ENCODE data around the gene DSCAML1.

Gene DSCAML1

DNA sequence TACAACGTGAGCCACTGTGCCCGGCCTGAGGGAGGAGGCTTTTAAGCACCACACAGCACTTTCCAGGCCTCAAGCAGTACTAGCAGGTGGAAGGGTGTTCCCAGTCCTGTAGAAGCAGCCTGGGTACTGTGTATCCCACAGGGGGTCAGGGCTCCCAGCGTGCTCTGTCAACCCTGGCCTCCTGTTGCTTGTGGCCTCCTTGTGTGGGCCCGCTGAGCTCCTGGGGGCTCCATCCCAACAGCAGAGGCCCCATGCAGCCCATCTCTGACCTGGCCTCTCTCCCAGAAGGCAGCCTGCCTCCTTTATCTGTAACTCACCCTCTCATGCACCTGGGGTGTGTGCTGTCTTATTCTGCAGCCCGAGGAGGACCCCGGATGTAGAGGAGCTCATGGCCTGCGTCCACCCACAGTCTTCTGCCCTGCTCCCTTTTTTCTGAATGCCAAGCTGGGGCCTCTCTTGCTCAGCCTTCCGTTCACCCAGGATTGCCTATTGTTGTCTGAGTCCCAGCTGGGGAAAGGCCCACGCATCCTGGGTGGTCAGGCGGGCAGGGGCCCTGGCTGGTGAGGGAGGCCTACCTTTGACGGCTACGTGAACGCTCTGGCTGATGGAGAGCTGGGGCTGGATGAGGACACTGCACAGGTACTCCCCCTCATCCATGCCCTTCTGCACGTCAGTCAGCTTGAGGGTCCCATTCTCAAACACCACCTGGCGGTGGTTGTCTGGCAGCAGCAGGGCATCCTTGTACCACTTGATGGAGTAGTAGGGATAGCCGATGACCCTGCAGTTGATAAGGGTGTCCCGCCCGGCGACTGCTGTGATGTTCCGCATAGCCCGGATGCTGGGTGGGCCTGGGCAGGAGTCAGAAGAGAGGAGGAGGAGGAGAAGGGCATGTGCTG is 280.9 kb downstream of the DSCAML1 start:
- Histone ChIP-seq H3K9me3 (ENCODE audit: control insufficient read depth, insufficient read depth, low read length) (no peaks in the 10 kb centered on the region), H3K27ac (ENCODE audit: low read length) (no peak overlapping the region), H3K27me3 (ENCODE audit: control insufficient read depth, insufficient read depth, low read length) (no peaks in the 10 kb centered on the region), H3K4me3 (ENCODE audit: low read length) (no peak overlapping the region), H3K4me1 (ENCODE audit: control insufficient read depth, insufficient read depth, low read length) (peaks cover 3% of the 10 kb centered on the region), H3K36me3 (ENCODE audit: control insufficient read depth, insufficient read depth, low read length) (no peaks in the 10 kb centered on the region)
- DNase-seq (ENCODE audit: low read depth, low spot score), result no peak
- no CpG with 5 or more reads among the region's 21 CpGs for WGBS (ENCODE audit: insufficient coverage, insufficient read length)

GRCh38 chr11:117514256-117514655 is 282.8 kb downstream of the DSCAML1 start:
- no CpG with 5 or more reads among the region's 4 CpGs for WGBS (ENCODE audit: insufficient coverage, insufficient read length)
- DNase-seq (ENCODE audit: low read depth, low spot score), result no peak
- peaks cover 5% of the 10 kb centered on the region for H3K4me1 ChIP-seq (ENCODE audit: control insufficient read depth, insufficient read depth, low read length)
- H3K9me3 ChIP-seq (ENCODE audit: control insufficient read depth, insufficient read depth, low read length), result no peaks in the 10 kb centered on the region
- H3K27me3 ChIP-seq (ENCODE audit: control insufficient read depth, insufficient read depth, low read length), result no peaks in the 10 kb centered on the region
- no peaks in the 10 kb centered on the region for H3K36me3 ChIP-seq (ENCODE audit: control insufficient read depth, insufficient read depth, low read length)
- no peak overlapping the region for H3K4me3 ChIP-seq (ENCODE audit: low read length)
- no peak overlapping the region for H3K27ac ChIP-seq (ENCODE audit: low read length)

DNA sequence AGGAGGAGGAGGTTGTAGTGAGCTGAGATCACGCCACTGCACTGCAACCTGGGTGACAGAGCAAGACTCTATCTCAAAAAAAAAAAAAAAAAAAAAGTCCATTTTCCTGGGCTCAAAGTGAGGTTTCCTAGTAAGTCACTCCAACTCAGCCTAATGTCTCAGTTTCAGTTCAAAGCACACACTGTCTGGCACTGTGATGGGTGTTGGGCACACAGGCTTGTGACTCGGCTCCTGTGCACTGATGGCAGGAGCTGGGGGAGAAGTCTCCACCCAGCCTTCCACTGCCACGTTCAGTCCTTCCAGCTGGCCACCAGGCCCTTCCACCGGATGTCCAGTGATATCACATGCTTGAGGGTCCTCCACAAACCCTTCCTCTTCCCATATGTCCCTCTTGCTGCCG is 283.4 kb downstream of the DSCAML1 start:
- no peaks in the 10 kb centered on the region for H3K9me3 ChIP-seq (ENCODE audit: control insufficient read depth, insufficient read depth, low read length)
- no CpG with 5 or more reads among the region's 5 CpGs for WGBS (ENCODE audit: insufficient coverage, insufficient read length)
- no peak overlapping the region for H3K4me3 ChIP-seq (ENCODE audit: low read length)
- H3K27ac ChIP-seq (ENCODE audit: low read length), result no peak overlapping the region
- no peaks in the 10 kb centered on the region for H3K36me3 ChIP-seq (ENCODE audit: control insufficient read depth, insufficient read depth, low read length)
- DNase-seq (ENCODE audit: low read depth, low spot score), result no peak
- no peaks in the 10 kb centered on the region for H3K27me3 ChIP-seq (ENCODE audit: control insufficient read depth, insufficient read depth, low read length)
- H3K4me1 ChIP-seq (ENCODE audit: control insufficient read depth, insufficient read depth, low read length), result peaks cover 5% of the 10 kb centered on the region

DNA sequence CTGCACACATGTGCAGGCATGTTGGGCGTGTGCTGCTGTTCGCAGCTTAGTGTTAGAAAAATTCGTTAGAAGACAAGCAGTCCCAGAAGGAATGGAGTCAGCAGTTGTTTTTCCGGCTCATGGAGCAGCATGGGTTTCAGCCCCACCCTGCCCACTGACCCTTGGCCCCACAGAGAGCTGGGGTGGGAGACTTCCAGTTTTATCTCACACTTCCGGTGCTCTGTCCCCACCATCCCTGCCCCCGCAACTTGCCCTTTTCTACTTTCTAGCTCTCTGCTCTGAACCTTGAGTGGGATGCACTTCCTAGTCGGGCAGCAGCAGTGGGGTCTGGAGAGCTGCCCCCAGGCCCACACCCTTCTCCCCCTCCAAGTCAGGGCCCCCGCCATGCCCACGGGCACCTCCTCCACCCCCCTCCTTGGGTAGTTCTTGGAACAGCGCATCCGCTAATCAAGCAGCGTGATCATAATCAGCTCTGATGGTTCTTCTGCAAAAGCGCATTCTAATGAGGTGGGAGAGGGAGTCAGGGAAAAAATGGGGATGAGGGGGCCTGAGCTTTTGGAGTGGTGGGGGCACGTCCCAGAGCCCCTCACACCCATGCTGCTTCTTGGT is 285.0 kb downstream of the DSCAML1 start:
- H3K36me3 ChIP-seq (ENCODE audit: control insufficient read depth, insufficient read depth, low read length), result no peaks in the 10 kb centered on the region
- peaks cover 5% of the 10 kb centered on the region for H3K4me1 ChIP-seq (ENCODE audit: control insufficient read depth, insufficient read depth, low read length)
- H3K4me3 ChIP-seq (ENCODE audit: low read length), result no peak overlapping the region
- no peaks in the 10 kb centered on the region for H3K27me3 ChIP-seq (ENCODE audit: control insufficient read depth, insufficient read depth, low read length)
- WGBS (ENCODE audit: insufficient coverage, insufficient read length), result no CpG with 5 or more reads among the region's 14 CpGs
- no peaks in the 10 kb centered on the region for H3K9me3 ChIP-seq (ENCODE audit: control insufficient read depth, insufficient read depth, low read length)
- DNase-seq (ENCODE audit: low read depth, low spot score), result no peak
- no peak overlapping the region for H3K27ac ChIP-seq (ENCODE audit: low read length)

GRCh38 chr11:117511483-117511930 is 285.5 kb downstream of the DSCAML1 start:
- Histone ChIP-seq H3K27ac (ENCODE audit: low read length) (no peak overlapping the region), H3K9me3 (ENCODE audit: control insufficient read depth, insufficient read depth, low read length) (no peaks in the 10 kb centered on the region), H3K4me1 (ENCODE audit: control insufficient read depth, insufficient read depth, low read length) (peaks cover 5% of the 10 kb centered on the region), H3K27me3 (ENCODE audit: control insufficient read depth, insufficient read depth, low read length) (no peaks in the 10 kb centered on the region), H3K36me3 (ENCODE audit: control insufficient read depth, insufficient read depth, low read length) (no peaks in the 10 kb centered on the region), H3K4me3 (ENCODE audit: low read length) (no peak overlapping the region)
- WGBS (ENCODE audit: insufficient coverage, insufficient read length), result no CpG with 5 or more reads among the region's 8 CpGs
- no peak for DNase-seq (ENCODE audit: low read depth, low spot score)

DNA sequence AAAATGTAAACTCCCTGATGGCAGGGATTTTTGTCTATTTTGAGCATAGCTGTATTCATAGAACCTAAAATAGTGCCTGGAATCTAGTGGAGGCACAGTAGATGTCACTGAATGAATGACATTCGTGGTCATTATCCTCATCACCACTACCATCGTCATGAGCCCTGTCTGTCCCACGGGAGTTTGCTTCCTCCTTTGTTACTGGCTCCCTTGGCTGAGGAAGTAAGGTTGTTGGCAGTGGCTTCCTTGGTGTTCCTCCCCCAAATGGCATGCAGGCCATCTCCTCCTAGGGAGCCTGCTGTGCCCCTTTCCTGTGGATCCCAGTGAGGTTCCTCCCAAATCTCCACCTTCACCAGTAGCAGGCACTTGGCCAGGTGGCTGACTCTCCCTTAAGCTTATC is 286.4 kb downstream of the DSCAML1 start:
- H3K27ac ChIP-seq (ENCODE audit: low read length), result no peak overlapping the region
- no peaks in the 10 kb centered on the region for H3K9me3 ChIP-seq (ENCODE audit: control insufficient read depth, insufficient read depth, low read length)
- WGBS (ENCODE audit: insufficient coverage, insufficient read length), result no CpG with 5 or more reads among the region's 3 CpGs
- H3K27me3 ChIP-seq (ENCODE audit: control insufficient read depth, insufficient read depth, low read length), result no peaks in the 10 kb centered on the region
- peaks cover 5% of the 10 kb centered on the region for H3K4me1 ChIP-seq (ENCODE audit: control insufficient read depth, insufficient read depth, low read length)
- H3K36me3 ChIP-seq (ENCODE audit: control insufficient read depth, insufficient read depth, low read length), result no peaks in the 10 kb centered on the region
- H3K4me3 ChIP-seq (ENCODE audit: low read length), result no peak overlapping the region
- no peak for DNase-seq (ENCODE audit: low read depth, low spot score)

DNA sequence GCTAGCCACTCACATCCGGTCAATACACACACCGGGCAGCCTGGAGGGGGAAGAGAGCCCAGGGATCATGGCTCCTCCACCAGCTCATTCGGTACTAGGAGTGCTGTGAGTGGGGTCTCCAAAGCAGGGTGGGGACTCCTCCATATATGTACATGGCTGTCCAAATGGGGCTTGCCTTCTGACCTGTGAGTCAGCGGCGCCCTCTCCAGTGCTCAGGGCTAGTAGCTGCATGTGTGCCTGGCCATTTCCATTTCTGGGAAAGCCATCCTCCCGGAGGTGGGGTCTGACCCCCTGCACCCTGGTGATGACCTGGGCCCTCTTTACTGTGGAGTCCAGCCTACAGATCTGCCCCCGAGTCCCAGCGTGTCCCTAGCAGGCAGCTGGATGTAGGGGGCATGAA is 287.5 kb downstream of the DSCAML1 start:
- no peak overlapping the region for H3K27ac ChIP-seq (ENCODE audit: low read length)
- H3K4me1 ChIP-seq (ENCODE audit: control insufficient read depth, insufficient read depth, low read length), result peaks cover 5% of the 10 kb centered on the region
- no peaks in the 10 kb centered on the region for H3K9me3 ChIP-seq (ENCODE audit: control insufficient read depth, insufficient read depth, low read length)
- no CpG with 5 or more reads among the region's 8 CpGs for WGBS (ENCODE audit: insufficient coverage, insufficient read length)
- H3K36me3 ChIP-seq (ENCODE audit: control insufficient read depth, insufficient read depth, low read length), result no peaks in the 10 kb centered on the region
- no peak for DNase-seq (ENCODE audit: low read depth, low spot score)
- H3K4me3 ChIP-seq (ENCODE audit: low read length), result no peak overlapping the region
- H3K27me3 ChIP-seq (ENCODE audit: control insufficient read depth, insufficient read depth, low read length), result no peaks in the 10 kb centered on the region

DNA sequence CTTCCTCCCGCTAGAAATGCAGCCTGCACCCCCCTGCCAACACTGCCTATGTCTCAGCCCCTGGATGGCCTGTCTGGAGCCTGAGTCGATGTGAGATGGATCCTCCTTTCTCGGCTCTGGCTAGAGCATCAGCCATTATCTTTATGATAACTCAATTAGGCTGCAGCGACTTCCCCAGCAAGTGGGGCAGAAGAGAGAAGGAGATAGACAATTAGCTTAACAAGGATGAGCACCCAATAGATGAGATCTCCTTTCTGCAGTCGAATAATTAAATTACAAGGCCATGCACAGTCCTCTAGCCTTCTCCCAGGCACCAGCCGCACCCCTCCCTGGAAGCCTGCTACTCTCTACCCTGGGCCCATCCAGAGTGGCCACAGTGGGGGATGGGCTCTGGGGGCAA is 290.0 kb downstream of the DSCAML1 start:
- Histone ChIP-seq H3K27me3 (ENCODE audit: control insufficient read depth, insufficient read depth, low read length) (no peaks in the 10 kb centered on the region), H3K27ac (ENCODE audit: low read length) (no peak overlapping the region), H3K36me3 (ENCODE audit: control insufficient read depth, insufficient read depth, low read length) (no peaks in the 10 kb centered on the region), H3K9me3 (ENCODE audit: control insufficient read depth, insufficient read depth, low read length) (no peaks in the 10 kb centered on the region), H3K4me1 (ENCODE audit: control insufficient read depth, insufficient read depth, low read length) (peaks cover 6% of the 10 kb centered on the region), H3K4me3 (ENCODE audit: low read length) (no peak overlapping the region)
- WGBS (ENCODE audit: insufficient coverage, insufficient read length), result no CpG with 5 or more reads among the region's 6 CpGs
- no peak for DNase-seq (ENCODE audit: low read depth, low spot score)

GRCh38 chr11:117505285-117505970 is 291.6 kb downstream of the DSCAML1 start:
- H3K27me3 ChIP-seq (ENCODE audit: control insufficient read depth, insufficient read depth, low read length), result no peaks in the 10 kb centered on the region
- peaks cover 1% of the 10 kb centered on the region; the same call in 1 of the 2 replicates for H3K4me1 ChIP-seq (ENCODE audit: control insufficient read depth, insufficient read depth, low read length)
- WGBS (ENCODE audit: insufficient coverage, insufficient read length), result no CpG with 5 or more reads among the region's 27 CpGs
- H3K27ac ChIP-seq (ENCODE audit: low read length), result no peak overlapping the region
- no peaks in the 10 kb centered on the region for H3K9me3 ChIP-seq (ENCODE audit: control insufficient read depth, insufficient read depth, low read length)
- no peak for DNase-seq (ENCODE audit: low read depth, low spot score)
- no peak overlapping the region for H3K4me3 ChIP-seq (ENCODE audit: low read length)
- H3K36me3 ChIP-seq (ENCODE audit: control insufficient read depth, insufficient read depth, low read length), result no peaks in the 10 kb centered on the region

- Histone ChIP-seq H3K4me1 (ENCODE audit: control insufficient read depth, insufficient read depth, low read length) (peaks cover 1% of the 10 kb centered on the region), H3K27me3 (ENCODE audit: control insufficient read depth, insufficient read depth, low read length) (no peaks in the 10 kb centered on the region), H3K36me3 (ENCODE audit: control insufficient read depth, insufficient read depth, low read length) (no peaks in the 10 kb centered on the region), H3K9me3 (ENCODE audit: control insufficient read depth, insufficient read depth, low read length) (no peaks in the 10 kb centered on the region), H3K27ac (ENCODE audit: low read length) (no peak overlapping the region), H3K4me3 (ENCODE audit: low read length) (no peak overlapping the region)
- DNase-seq (ENCODE audit: low read depth, low spot score), result no peak
- WGBS (ENCODE audit: insufficient coverage, insufficient read length), result no CpG with 5 or more reads among the region's 10 CpGs
These were observed 294.3 kb downstream of the DSCAML1 start for GRCh38 chr11:117502779-117503100.

Measured in iPS DF 6.9 (cell line).